ENCODE results near the gene USP16. TPM values are rescaled to one million over a fixed set of nuclear protein-coding genes. Genes with fewer than 3 reads are reported as not detected.
A peak's percentile ranks its signal among the peaks of the same experiment; 100 is the strongest.

USP16 gene
- total RNA-seq, 3 donors from 2014 or later = 35.4 to 53.0 (median 35.7) TPM

- no peaks in the 10 kb centered on the region for H3K36me3 ChIP-seq
- intact Hi-C loops (cut with DNase I; ENCODE audit: low total_unique reads) = no loop called here
- no peak for TF ChIP-seq POLR2A (IDR thresholded peaks at IDR 0.05)
- no peak for TF ChIP-seq CTCF (IDR thresholded peaks at IDR 0.05)
Measured at GRCh38 chr21:29072873-29073221, 48.4 kb downstream of the USP16 start.

GRCh38 chr21:29073222-29074006, 48.9 kb downstream of the USP16 start, which contains the start of gene CCT8:
Gene CCT8, minus strand, starts transcription at chr21:29073648. Its CDS starts 58 bp downstream, at chr21:29073590.
- Histone ChIP-seq H3K36me3 (no peaks in the 10 kb centered on the region), H3K4me1 (peaks cover 0 to 11% of the 10 kb centered on the region in 2 donors), H3K4me3 (peak within 1 kb of the TSS; percentile 78 to 97 (median 96)), H3K27me3 (no peaks in the 10 kb centered on the region), H3K9me3 (no peaks in the 10 kb centered on the region), H3K27ac (peak within 1 kb of the TSS; percentile 91 to 95)
- TF ChIP-seq POLR2A (IDR thresholded peaks at IDR 0.05) (peak; percentile 65), POLR2AphosphoS5 (IDR thresholded peaks at IDR 0.05) (peak; percentile 86 to 92 (median 92)), CTCF (IDR thresholded peaks at IDR 0.05) (no peak)
- DNase-seq (ENCODE audit: low spot score in 2 of 2) = peak; percentile 97 to 98
- intact Hi-C loops (cut with DNase I; ENCODE audit: low total_unique reads) = no loop called here

More at GRCh38 chr21:29072873-29073221, 48.4 kb downstream of the USP16 start:
- Histone ChIP-seq H3K4me1 (peaks cover 0 to 11% of the 10 kb centered on the region in 2 donors), H3K27me3 (no peaks in the 10 kb centered on the region), H3K27ac (peak overlapping the region; percentile 91 to 95), H3K9me3 (no peaks in the 10 kb centered on the region), H3K4me3 (peak overlapping the region; percentile 78 to 97 (median 96))
- DNase-seq (ENCODE audit: low spot score in 2 of 2) = no peak

GRCh38 chr21:29074007-29074376, 49.5 kb downstream of the USP16 start:
- Histone ChIP-seq H3K4me3 (peak overlapping the region; percentile 78 to 97 (median 96)), H3K27ac (peak overlapping the region; percentile 91 to 95), H3K27me3 (no peaks in the 10 kb centered on the region), H3K4me1 (peaks cover 0 to 11% of the 10 kb centered on the region in 2 donors), H3K36me3 (no peaks in the 10 kb centered on the region), H3K9me3 (no peaks in the 10 kb centered on the region)
- intact Hi-C loops (cut with DNase I; ENCODE audit: low total_unique reads) = no loop called here
- TF ChIP-seq CTCF (IDR thresholded peaks at IDR 0.05) (no peak), POLR2A (IDR thresholded peaks at IDR 0.05) (no peak), POLR2AphosphoS5 (IDR thresholded peaks at IDR 0.05) (no peak)
- no peak for DNase-seq (ENCODE audit: low spot score in 2 of 2)

- no peak for TF ChIP-seq POLR2AphosphoS5 (IDR thresholded peaks at IDR 0.05)
- no peak for TF ChIP-seq CTCF (IDR thresholded peaks at IDR 0.05)
- no peak for TF ChIP-seq POLR2A (IDR thresholded peaks at IDR 0.05)
- Histone ChIP-seq H3K4me3 (no peak overlapping the region), H3K9me3 (no peaks in the 10 kb centered on the region), H3K36me3 (no peaks in the 10 kb centered on the region), H3K27me3 (no peaks in the 10 kb centered on the region), H3K27ac (no peak overlapping the region), H3K4me1 (peaks cover 0 to 11% of the 10 kb centered on the region in 2 donors)
- no peak for DNase-seq (ENCODE audit: low spot score in 2 of 2)
- intact Hi-C loops (cut with DNase I; ENCODE audit: low total_unique reads) = loop anchor here (5.0 kb wide), 1 partner anchor 1282 kb away; no protein-coding TSS in a partner anchor
Measured at GRCh38 chr21:29074783-29075182, 50.3 kb downstream of the USP16 start.

Measured in breast epithelium (tissue), 4 donors.